Neural progenitor cell (in vitro differentiated cells): ENCODE results near the gene CCDC136.

Source experiments
- EZH2 ChIP-seq: fragments of 200-600 bp; sonication (generic); IDR thresholded peaks from 2 replicates; pipeline ENCODE4 v1.6.1; 2017; ENCODE audit warnings: antibody characterized with exemption, mild to moderate bottlenecking, moderate library complexity
- EZH2phosphoT487 ChIP-seq: fragments of 200-600 bp; sonication (generic); IDR thresholded peaks from 2 replicates; pipeline ENCODE4 v1.6.1; 2017; ENCODE audit warnings: antibody characterized with exemption
- TF ChIP-seq, protein P1 (sequence below): fragments of 200-600 bp; sonication (generic); IDR thresholded peaks from 2 replicates; pipeline ENCODE4 v1.5.1; 2017; ENCODE audit warnings: antibody characterized with exemption, mild to moderate bottlenecking

DNA sequence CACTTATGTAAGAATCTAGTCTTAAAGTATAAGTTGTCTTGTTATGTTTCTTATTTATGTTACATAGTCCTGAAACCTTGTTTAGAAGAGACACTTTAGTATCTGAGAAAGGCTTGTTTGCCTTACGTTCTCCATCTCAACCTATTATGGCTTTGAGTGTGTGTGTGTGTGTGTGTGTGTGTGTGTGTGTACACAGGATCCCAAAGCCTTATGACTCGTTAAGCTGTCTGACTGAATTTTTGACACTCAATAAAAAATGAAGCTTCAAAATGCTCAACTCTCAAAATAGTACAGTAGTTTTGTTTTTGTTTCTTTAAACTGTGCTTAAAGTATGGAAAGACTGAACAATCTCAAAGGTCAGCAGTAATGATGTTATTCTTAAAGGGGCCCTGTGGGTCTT is 34.6 kb upstream of the CCDC136 start:
- no peak for TF ChIP-seq EZH2
- TF ChIP-seq, protein P1, sequence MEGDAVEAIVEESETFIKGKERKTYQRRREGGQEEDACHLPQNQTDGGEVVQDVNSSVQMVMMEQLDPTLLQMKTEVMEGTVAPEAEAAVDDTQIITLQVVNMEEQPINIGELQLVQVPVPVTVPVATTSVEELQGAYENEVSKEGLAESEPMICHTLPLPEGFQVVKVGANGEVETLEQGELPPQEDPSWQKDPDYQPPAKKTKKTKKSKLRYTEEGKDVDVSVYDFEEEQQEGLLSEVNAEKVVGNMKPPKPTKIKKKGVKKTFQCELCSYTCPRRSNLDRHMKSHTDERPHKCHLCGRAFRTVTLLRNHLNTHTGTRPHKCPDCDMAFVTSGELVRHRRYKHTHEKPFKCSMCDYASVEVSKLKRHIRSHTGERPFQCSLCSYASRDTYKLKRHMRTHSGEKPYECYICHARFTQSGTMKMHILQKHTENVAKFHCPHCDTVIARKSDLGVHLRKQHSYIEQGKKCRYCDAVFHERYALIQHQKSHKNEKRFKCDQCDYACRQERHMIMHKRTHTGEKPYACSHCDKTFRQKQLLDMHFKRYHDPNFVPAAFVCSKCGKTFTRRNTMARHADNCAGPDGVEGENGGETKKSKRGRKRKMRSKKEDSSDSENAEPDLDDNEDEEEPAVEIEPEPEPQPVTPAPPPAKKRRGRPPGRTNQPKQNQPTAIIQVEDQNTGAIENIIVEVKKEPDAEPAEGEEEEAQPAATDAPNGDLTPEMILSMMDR: no peak
- no peak for TF ChIP-seq EZH2phosphoT487
